HepG2 (cell line): ENCODE measurements around the gene PSMB3. TPM values are rescaled to one million over a fixed set of nuclear protein-coding genes. Genes with fewer than 3 reads are reported as not detected.

Experiments
- DZIP1 ChIP-seq: sonication (generic); formaldehyde crosslinking; IDR thresholded peaks from 2 replicates; pipeline ENCODE4 v1.5.0; 2020; ENCODE audit warnings: mild to moderate bottlenecking, missing genetic modification reagents
- IKZF5 ChIP-seq: IDR thresholded peaks from 2 replicates; pipeline ENCODE4 v1.6.1; 2018; ENCODE audit warnings: missing genetic modification reagents, mild to moderate bottlenecking, missing compliant biosample characterization
- KDM5A ChIP-seq: fragments of 200-600 bp; sonication (generic); IDR thresholded peaks from 2 replicates; pipeline ENCODE4 v1.7.0; 2018; ENCODE audit warnings: antibody characterized with exemption, mild to moderate bottlenecking, low read length, borderline replicate concordance
- MEIS1 ChIP-seq: sonication (generic); formaldehyde crosslinking; IDR thresholded peaks from 2 replicates; pipeline ENCODE4 v1.9.0; 2021; ENCODE audit warnings: mild to moderate bottlenecking, missing genetic modification reagents, moderate library complexity, borderline replicate concordance
- PHF21A ChIP-seq: sonication (generic); formaldehyde crosslinking; IDR thresholded peaks from 2 replicates; pipeline ENCODE4 v1.5.0; 2020; ENCODE audit warnings: mild to moderate bottlenecking, missing genetic modification reagents
- RBM22 ChIP-seq: fragments of 200-400 bp; formaldehyde crosslinking; optimal IDR thresholded peaks from 2 replicates; pipeline ENCODE3; 2017; ENCODE audit warnings: mild to moderate bottlenecking, low read length, moderate library complexity
- RBM39 ChIP-seq: fragments of 200-400 bp; formaldehyde crosslinking; IDR thresholded peaks from one replicate; pipeline ENCODE4 v1.6.1; 2018; ENCODE audit warnings: antibody characterized with exemption, mild to moderate bottlenecking, low read depth, low read length; ENCODE audit not compliant: poor library complexity, severe bottlenecking
- ZBTB37 ChIP-seq: sonication (generic); formaldehyde crosslinking; IDR thresholded peaks from 2 replicates; pipeline ENCODE4 v1.4.0; 2020; ENCODE audit warnings: mild to moderate bottlenecking, missing genetic modification reagents
- ZBTB46 ChIP-seq: sonication (generic); formaldehyde crosslinking; IDR thresholded peaks from 2 replicates; pipeline ENCODE4 v1.4.0; 2020; ENCODE audit warnings: mild to moderate bottlenecking, missing genetic modification reagents, borderline replicate concordance
- ZNF142 ChIP-seq: sonication (generic); formaldehyde crosslinking; IDR thresholded peaks from 2 replicates; pipeline ENCODE4 v1.4.0; 2020; ENCODE audit warnings: missing genetic modification reagents
- ZNF230 ChIP-seq: sonication (generic); formaldehyde crosslinking; IDR thresholded peaks from 2 replicates; pipeline ENCODE4 v1.4.0; 2020; ENCODE audit warnings: mild to moderate bottlenecking, missing genetic modification reagents
- ZNF468 ChIP-seq: sonication (generic); formaldehyde crosslinking; IDR thresholded peaks from 2 replicates; pipeline ENCODE4 v1.8.0; 2022; ENCODE audit warnings: mild to moderate bottlenecking, moderate library complexity, missing genetic modification reagents
- ZNF776 ChIP-seq: sonication (generic); formaldehyde crosslinking; IDR thresholded peaks from 2 replicates; pipeline ENCODE4 v1.4.0; 2020; ENCODE audit warnings: mild to moderate bottlenecking, missing genetic modification reagents
- ZNF792 ChIP-seq: IDR thresholded peaks from 2 replicates; pipeline ENCODE4 v1.6.1; 2016
- polyA plus RNA-seq, 8 experiments: library from polyadenylated mRNA; depleted of rRNA in 3 of 8; stranded (reverse) in 7 of 8; unstranded in 1 of 8; fragments of >200 nt; fragmentation: Illumina TruSeq in 4 of 8; extraction: Trizol in 4 of 8; gene quantifications; 2 replicates each; pipeline versions ENCODE4 v1.2.1 to v1.2.3, GENCODE V29; 2011 to 2016; ENCODE audit warnings: low read depth in 4 of 8, missing spikeins in 1 of 8, mixed read lengths in 1 of 8; ENCODE audit not compliant: insufficient read depth in 1 of 8
- total RNA-seq, 5 experiments: library from RNA; depleted of rRNA; stranded (reverse); fragments of >200 nt; fragmentation: Illumina TruSeq; extraction: Trizol; gene quantifications; 2 replicates each; pipeline ENCODE4 v1.2.3, GENCODE V29; 2016; ENCODE audit warnings: low read depth in 1 of 5

Gene PSMB3
- total and polyA plus RNA-seq, 2 of the 13 experiments (the other 11 are each of a cell fraction or from before 2014, with no cell fraction given) = 366 to 517 TPM

- TF ChIP-seq ZNF142 (CRISPR knock-in tag) = peak; percentile 98
- TF ChIP-seq RBM39 = no peak
- TF ChIP-seq ZNF776 (CRISPR knock-in tag) = no peak
- peak; percentile 67; the same call in 1 of the 2 replicates for TF ChIP-seq PHF21A (CRISPR knock-in tag)
- 0 out of 2 replicates have a peak, but pooled peaks have one; percentile 55 for TF ChIP-seq ZBTB37 (CRISPR knock-in tag)
- TF ChIP-seq MEIS1 (CRISPR knock-in tag) = 0 out of 2 replicates have a peak, but pooled peaks have one; percentile 39
- no peak; the same call in 1 of the 2 replicates for TF ChIP-seq KDM5A
- TF ChIP-seq DZIP1 (CRISPR knock-in tag) = no peak
- TF ChIP-seq ZBTB46 (CRISPR knock-in tag) = 0 out of 2 replicates have a peak, but pooled peaks have one; percentile 48
- no peak for TF ChIP-seq ZNF468 (CRISPR knock-in tag)
- no peak for TF ChIP-seq ZNF792
- TF ChIP-seq ZNF230 (CRISPR knock-in tag) = peak; percentile 42; the same call in 1 of the 2 replicates
- no peak for TF ChIP-seq IKZF5 (CRISPR knock-in tag)
- TF ChIP-seq RBM22 = peak; percentile 76
These were observed 46.6 kb upstream of the PSMB3 start (continued) for GRCh38 chr17:38705803-38706504.
